DOHH2 (cell line): Measurements from ENCODE around the gene RLF.

Source experiments
- H3F3A ChIP-seq: fragments of 200-600 bp; sonication (generic), shearing (Covaris generic); 2 replicates; pipeline ENCODE4 v1.6.0; 2016; ENCODE audit warnings: antibody characterized with exemption, mild to moderate bottlenecking; ENCODE audit not compliant: control insufficient read depth, insufficient read depth
- H3K27ac ChIP-seq: fragments of 200-600 bp; sonication (generic); 2 replicates; pipeline ENCODE4 v1.5.1; 2014; ENCODE audit warnings: low read depth, mild to moderate bottlenecking, low read length, moderate library complexity
- H3K27me3 ChIP-seq: fragments of 200-600 bp; sonication (generic); 2 replicates; pipeline ENCODE4 v1.6.1; 2014; ENCODE audit warnings: mild to moderate bottlenecking, low read length, mixed read lengths; ENCODE audit not compliant: control insufficient read depth
- H3K36me3 ChIP-seq: fragments of 200-600 bp; sonication (generic); 2 replicates; pipeline ENCODE4 v1.6.1; 2014; ENCODE audit warnings: mild to moderate bottlenecking, low read length, moderate library complexity, mixed read lengths; ENCODE audit not compliant: control insufficient read depth
- H3K4me1 ChIP-seq: fragments of 200-600 bp; sonication (generic); 2 replicates; pipeline ENCODE4 v1.6.1; 2014; ENCODE audit warnings: mild to moderate bottlenecking, low read length, mixed read lengths; ENCODE audit not compliant: control insufficient read depth
- H3K4me2 ChIP-seq: fragments of 200-600 bp; sonication (generic); 2 replicates; pipeline ENCODE4 v1.6.0; 2014; ENCODE audit warnings: mild to moderate bottlenecking, low read length, moderate library complexity
- H3K4me3 ChIP-seq: fragments of 200-600 bp; sonication (generic); 2 replicates; pipeline ENCODE4 v1.5.1; 2014; ENCODE audit warnings: mild to moderate bottlenecking, low read length, mixed read lengths
- H3K79me2 ChIP-seq: fragments of 200-600 bp; sonication (generic); 2 replicates; pipeline ENCODE4 v1.6.1; 2014; ENCODE audit warnings: mild to moderate bottlenecking, low read length, mixed read lengths; ENCODE audit not compliant: control insufficient read depth
- H3K9me2 ChIP-seq: fragments of 200-600 bp; sonication (generic); replicated peaks from 2 replicates; pipeline ENCODE4 v1.6.1; 2014; ENCODE audit warnings: mild to moderate bottlenecking, low read length, mixed read lengths; ENCODE audit not compliant: control insufficient read depth
- H3K9me3 ChIP-seq: fragments of 200-600 bp; sonication (generic); 2 replicates; pipeline ENCODE4 v1.6.1; 2014; ENCODE audit warnings: antibody characterized with exemption, low read length, mixed read lengths; ENCODE audit not compliant: control insufficient read depth, insufficient read depth
- H4K20me1 ChIP-seq: fragments of 200-600 bp; sonication (generic); 2 replicates; pipeline ENCODE4 v1.6.0; 2014; ENCODE audit warnings: low read depth, mild to moderate bottlenecking, antibody characterized with exemption, low read length, moderate library complexity; ENCODE audit not compliant: control insufficient read depth, insufficient read depth
- CTCF ChIP-seq: fragments of 200-600 bp; sonication (generic); IDR thresholded peaks from one replicate; pipeline ENCODE4 v1.5.1; 2014; ENCODE audit warnings: antibody characterized with exemption, mild to moderate bottlenecking, low read depth, low read length; ENCODE audit not compliant: poor library complexity, severe bottlenecking
- EZH2phosphoT487 ChIP-seq: fragments of 200-600 bp; sonication (generic); IDR thresholded peaks from 2 replicates; pipeline ENCODE4 v1.6.1; 2017; ENCODE audit warnings: borderline replicate concordance, mild to moderate bottlenecking, antibody characterized with exemption, low read length, moderate library complexity, mixed read lengths

The RLF gene

GRCh38 chr1:40224040-40224439, 62.9 kb downstream of the RLF start:
- Histone ChIP-seq H3K4me1 (no peaks in the 10 kb centered on the region), H3K9me2 (no peaks in the 10 kb centered on the region), H3K4me3 (no peak overlapping the region), H3K36me3 (peaks cover 22% of the 10 kb centered on the region), H3K27me3 (no peaks in the 10 kb centered on the region), H3K79me2 (no peaks in the 10 kb centered on the region), H3F3A (no peaks in the 10 kb centered on the region; the same call in 1 of the 2 replicates), H3K27ac (no peak overlapping the region), H3K4me2 (no peak overlapping the region), H3K9me3 (no peaks in the 10 kb centered on the region), H4K20me1 (no peaks in the 10 kb centered on the region)
- TF ChIP-seq CTCF (no peak), EZH2phosphoT487 (no peak)

GRCh38 chr1:40226192-40226591, 65.0 kb downstream of the RLF start:
- no peaks in the 10 kb centered on the region for H3K9me2 ChIP-seq
- no peaks in the 10 kb centered on the region for H3K27me3 ChIP-seq
- no peak overlapping the region for H3K4me2 ChIP-seq
- H3K79me2 ChIP-seq: no peaks in the 10 kb centered on the region
- H3K4me3 ChIP-seq: no peak overlapping the region
- TF ChIP-seq CTCF (no peak), EZH2phosphoT487 (no peak)
- no peak overlapping the region for H3K27ac ChIP-seq
- peaks cover 27% of the 10 kb centered on the region for H3K36me3 ChIP-seq
- H3K4me1 ChIP-seq: peaks cover 2% of the 10 kb centered on the region
- no peaks in the 10 kb centered on the region for H4K20me1 ChIP-seq
- H3K9me3 ChIP-seq: no peaks in the 10 kb centered on the region
- H3F3A ChIP-seq: no peaks in the 10 kb centered on the region; the same call in 1 of the 2 replicates

- TF ChIP-seq EZH2phosphoT487 (no peak), CTCF (no peak)
- H3K9me2 ChIP-seq: no peaks in the 10 kb centered on the region
- H3K27me3 ChIP-seq: no peaks in the 10 kb centered on the region
- no peaks in the 10 kb centered on the region for H3K79me2 ChIP-seq
- peak overlapping the region; percentile 23; the same call in 1 of the 2 replicates for H3K4me2 ChIP-seq
- H3K36me3 ChIP-seq: peaks cover 66% of the 10 kb centered on the region
- H3F3A ChIP-seq: peaks cover 2% of the 10 kb centered on the region; the same call in 1 of the 2 replicates
- H4K20me1 ChIP-seq: no peaks in the 10 kb centered on the region
- no peak overlapping the region for H3K27ac ChIP-seq
- H3K9me3 ChIP-seq: no peaks in the 10 kb centered on the region
- peaks cover 19% of the 10 kb centered on the region for H3K4me1 ChIP-seq
- H3K4me3 ChIP-seq: no peak overlapping the region
Measured at GRCh38 chr1:40232444-40232843, 71.3 kb downstream of the RLF start.
